Measurements from ENCODE around the gene CCDC80. TPM values are rescaled to one million over a fixed set of nuclear protein-coding genes. Genes with fewer than 3 reads are reported as not detected.
A peak's percentile ranks its signal among the peaks of the same experiment; 100 is the strongest.

The CCDC80 gene
- total and polyA plus RNA-seq, 9 of the 15 experiments (the other 6 are each of a cell fraction or from before 2014, with no cell fraction given) = 0.17 to 2.0 (median 1.1) TPM

GRCh38 chr3:112676659-112677234 is 35.8 kb upstream of the CCDC80 start (continued):
- 0 out of 2 replicates have a peak, but pooled peaks have one; percentile 18 for TF ChIP-seq CREB3 (tag; conservative IDR thresholded peaks at IDR 0.05; ENCODE audit: low read depth)
- TF ChIP-seq ARID4B (CRISPR knock-in tag; IDR thresholded peaks at IDR 0.05) = no peak
- TF ChIP-seq ATF6 (CRISPR knock-in tag; IDR thresholded peaks at IDR 0.05) = no peak
- 0 out of 4 replicates have a peak, but pooled peaks of 1 of the 2 experiments have one; percentile 32 for TF ChIP-seq TRIM24 (IDR thresholded peaks at IDR 0.05)
- peak; percentile 87 for TF ChIP-seq EGR1 (conservative IDR thresholded peaks at IDR 0.05)
- TF ChIP-seq E4F1 (CRISPR knock-in tag; IDR thresholded peaks at IDR 0.05; ENCODE audit: borderline replicate concordance) = no peak
- no peak for TF ChIP-seq RBM17 (IDR thresholded peaks at IDR 0.05; ENCODE audit: borderline replicate concordance, low read depth, low read length)
- TF ChIP-seq ZEB2 (IDR thresholded peaks at IDR 0.05) = no peak
- TF ChIP-seq NBN (IDR thresholded peaks at IDR 0.05; ENCODE audit: low read depth) = no peak
- TF ChIP-seq TAL1 (IDR thresholded peaks at IDR 0.05) = no peak
- TF ChIP-seq FOSL1 (tag; conservative IDR thresholded peaks at IDR 0.05) = peak; percentile 94
- peak; percentile 86 for TF ChIP-seq C11orf30 (IDR thresholded peaks at IDR 0.05; ENCODE audit: low read depth)

Measured in K562 (cell line).